ENCODE measurements around the gene IRS2. TPM values are rescaled to one million over a fixed set of nuclear protein-coding genes. Genes with fewer than 3 reads are reported as not detected.

Gene IRS2
- total RNA-seq, 1 donor from 2014 or later: 3.5 TPM

- no peak overlapping the region for H3K4me3 Mint-ChIP-seq
- H3K27me3 Mint-ChIP-seq: peaks cover 15% of the 10 kb centered on the region
- H3K4me1 Mint-ChIP-seq: no peaks in the 10 kb centered on the region
- DNase-seq: no peak
- intact Hi-C loops (cut with micrococcal nuclease): no loop called here
- H3K27ac Mint-ChIP-seq: no peak overlapping the region
- no peaks in the 10 kb centered on the region for H3K36me3 Mint-ChIP-seq (ENCODE audit: low read depth)
- no peaks in the 10 kb centered on the region for H3K9me3 Mint-ChIP-seq
Observed at GRCh38 chr13:109722068-109722467, 64.3 kb downstream of the IRS2 start.

GRCh38 chr13:109720758-109721184 lies 65.6 kb downstream of the IRS2 start:
- H3K27me3 Mint-ChIP-seq: peaks cover 15% of the 10 kb centered on the region
- intact Hi-C loops (cut with micrococcal nuclease): no loop called here

GRCh38 chr13:109719962-109720646 lies 66.3 kb downstream of the IRS2 start:
- intact Hi-C loops (cut with micrococcal nuclease): no loop called here
- Mint-ChIP-seq H3K27ac (no peak overlapping the region), H3K9me3 (no peaks in the 10 kb centered on the region), H3K4me3 (no peak overlapping the region), H3K4me1 (no peaks in the 10 kb centered on the region), H3K27me3 (peaks cover 16% of the 10 kb centered on the region), H3K36me3 (ENCODE audit: low read depth) (no peaks in the 10 kb centered on the region)
- no peak for DNase-seq

More at GRCh38 chr13:109720758-109721184, 65.6 kb downstream of the IRS2 start:
- H3K4me3 Mint-ChIP-seq: no peak overlapping the region
- H3K27ac Mint-ChIP-seq: no peak overlapping the region
- no peaks in the 10 kb centered on the region for H3K36me3 Mint-ChIP-seq (ENCODE audit: low read depth)
- no peaks in the 10 kb centered on the region for H3K4me1 Mint-ChIP-seq
- no peaks in the 10 kb centered on the region for H3K9me3 Mint-ChIP-seq
- no peak for DNase-seq

- intact Hi-C loops (cut with micrococcal nuclease): no loop called here
- no peaks in the 10 kb centered on the region for H3K9me3 Mint-ChIP-seq
- peaks cover 16% of the 10 kb centered on the region for H3K27me3 Mint-ChIP-seq
- no peaks in the 10 kb centered on the region for H3K36me3 Mint-ChIP-seq (ENCODE audit: low read depth)
- no peaks in the 10 kb centered on the region for H3K4me1 Mint-ChIP-seq
- no peak for DNase-seq
- H3K27ac Mint-ChIP-seq: no peak overlapping the region
- no peak overlapping the region for H3K4me3 Mint-ChIP-seq
Observed at GRCh38 chr13:109718726-109719125, 67.7 kb downstream of the IRS2 start.

GRCh38 chr13:109717686-109718085 lies 68.7 kb downstream of the IRS2 start:
- H3K4me3 Mint-ChIP-seq: no peak overlapping the region
- H3K27me3 Mint-ChIP-seq: peaks cover 14% of the 10 kb centered on the region
- no peaks in the 10 kb centered on the region for H3K9me3 Mint-ChIP-seq
- no peaks in the 10 kb centered on the region for H3K36me3 Mint-ChIP-seq (ENCODE audit: low read depth)
- no peaks in the 10 kb centered on the region for H3K4me1 Mint-ChIP-seq
- no peak overlapping the region for H3K27ac Mint-ChIP-seq
- intact Hi-C loops (cut with micrococcal nuclease): no loop called here
- no peak for DNase-seq

- intact Hi-C loops (cut with micrococcal nuclease): no loop called here
- no peaks in the 10 kb centered on the region for H3K9me3 Mint-ChIP-seq
- H3K36me3 Mint-ChIP-seq (ENCODE audit: low read depth): no peaks in the 10 kb centered on the region
- no peak overlapping the region for H3K4me3 Mint-ChIP-seq
- no peaks in the 10 kb centered on the region for H3K4me1 Mint-ChIP-seq
- DNase-seq: no peak
- no peak overlapping the region for H3K27ac Mint-ChIP-seq
- H3K27me3 Mint-ChIP-seq: peaks cover 12% of the 10 kb centered on the region
Observed at GRCh38 chr13:109715902-109716301, 70.5 kb downstream of the IRS2 start.

- Mint-ChIP-seq H3K4me3 (no peak overlapping the region), H3K36me3 (ENCODE audit: low read depth) (no peaks in the 10 kb centered on the region), H3K4me1 (no peaks in the 10 kb centered on the region), H3K27ac (no peak overlapping the region), H3K9me3 (no peaks in the 10 kb centered on the region), H3K27me3 (peaks cover 2% of the 10 kb centered on the region)
- DNase-seq: no peak
- intact Hi-C loops (cut with micrococcal nuclease): no loop called here
Observed at GRCh38 chr13:109713681-109714080, 72.7 kb downstream of the IRS2 start.

GRCh38 chr13:109712124-109712722 lies 74.2 kb downstream of the IRS2 start:
- peaks cover 2% of the 10 kb centered on the region for H3K27me3 Mint-ChIP-seq
- DNase-seq: no peak
- H3K27ac Mint-ChIP-seq: no peak overlapping the region
- H3K4me3 Mint-ChIP-seq: no peak overlapping the region
- H3K36me3 Mint-ChIP-seq (ENCODE audit: low read depth): no peaks in the 10 kb centered on the region
- intact Hi-C loops (cut with micrococcal nuclease): no loop called here
- H3K4me1 Mint-ChIP-seq: no peaks in the 10 kb centered on the region
- no peaks in the 10 kb centered on the region for H3K9me3 Mint-ChIP-seq

- intact Hi-C loops (cut with micrococcal nuclease): no loop called here
- Mint-ChIP-seq H3K4me3 (no peak overlapping the region), H3K27ac (no peak overlapping the region), H3K27me3 (peaks cover 19% of the 10 kb centered on the region), H3K4me1 (peaks cover 2% of the 10 kb centered on the region), H3K9me3 (no peaks in the 10 kb centered on the region), H3K36me3 (ENCODE audit: low read depth) (no peaks in the 10 kb centered on the region)
- DNase-seq: no peak
Observed at GRCh38 chr13:109707742-109708617, 78.4 kb downstream of the IRS2 start.

GRCh38 chr13:109707044-109707741 lies 79.2 kb downstream of the IRS2 start:
- H3K4me1 Mint-ChIP-seq: peaks cover 2% of the 10 kb centered on the region
- intact Hi-C loops (cut with micrococcal nuclease): no loop called here
- no peak overlapping the region for H3K27ac Mint-ChIP-seq

GRCh38 chr13:109706015-109706715 lies 80.2 kb downstream of the IRS2 start:
- no peak for DNase-seq
- H3K27ac Mint-ChIP-seq: no peak overlapping the region
- H3K36me3 Mint-ChIP-seq (ENCODE audit: low read depth): no peaks in the 10 kb centered on the region
- no peaks in the 10 kb centered on the region for H3K9me3 Mint-ChIP-seq
- intact Hi-C loops (cut with micrococcal nuclease): no loop called here
- H3K27me3 Mint-ChIP-seq: peaks cover 24% of the 10 kb centered on the region
- peaks cover 2% of the 10 kb centered on the region for H3K4me1 Mint-ChIP-seq
- no peak overlapping the region for H3K4me3 Mint-ChIP-seq

More at GRCh38 chr13:109707044-109707741, 79.2 kb downstream of the IRS2 start:
- no peak overlapping the region for H3K4me3 Mint-ChIP-seq
- DNase-seq: no peak
- H3K9me3 Mint-ChIP-seq: no peaks in the 10 kb centered on the region
- peaks cover 19% of the 10 kb centered on the region for H3K27me3 Mint-ChIP-seq
- H3K36me3 Mint-ChIP-seq (ENCODE audit: low read depth): no peaks in the 10 kb centered on the region

- Mint-ChIP-seq H3K4me1 (peaks cover 2% of the 10 kb centered on the region), H3K9me3 (no peaks in the 10 kb centered on the region), H3K27me3 (peaks cover 30% of the 10 kb centered on the region), H3K27ac (no peak overlapping the region), H3K4me3 (no peak overlapping the region), H3K36me3 (ENCODE audit: low read depth) (no peaks in the 10 kb centered on the region)
- intact Hi-C loops (cut with micrococcal nuclease): no loop called here
- no peak for DNase-seq
Observed at GRCh38 chr13:109704771-109705635, 81.4 kb downstream of the IRS2 start.
